PFSK-1 (cell line): ENCODE results near the gene ASS1.

Experiments used
- FOXP2 ChIP-seq: optimal IDR thresholded peaks from 2 replicates; pipeline ENCODE3; 2011; ENCODE audit warnings: borderline replicate concordance, control low read depth, inconsistent platforms; ENCODE audit not compliant: insufficient read depth; ENCODE audit errors: extremely low read length, extremely low read depth
- POLR2AphosphoS5 ChIP-seq: IDR thresholded peaks from 2 replicates; pipeline ENCODE4 v1.6.1; 2012; ENCODE audit warnings: low read depth, mild to moderate bottlenecking, control low read depth, low read length, moderate library complexity
- REST ChIP-seq, 2 experiments: IDR thresholded peaks; 2 replicates each; pipeline versions ENCODE4 v1.6.1 to v1.8.0; 2011 to 2012; ENCODE audit warnings: low read depth in 2 of 2, low read length in 2 of 2, control low read depth in 1 of 2, inconsistent platforms in 1 of 2, mild to moderate bottlenecking in 1 of 2, moderate library complexity in 1 of 2; ENCODE audit not compliant: insufficient read depth in 1 of 2

- no peak for TF ChIP-seq FOXP2
- no peak for TF ChIP-seq REST (IDR thresholded peaks at IDR 0.05; ENCODE audit: insufficient read depth in 1 of 2, low read depth in 2 of 2, low read length in 2 of 2)
- no peak for TF ChIP-seq POLR2AphosphoS5
Measured at GRCh38 chr9:130527651-130528310, 83.0 kb downstream of the ASS1 start.
